HEK293 (cell line): ENCODE data around the gene IFIT2.

ENCODE experiments used
- ZNF423 ChIP-seq: fragments of 450-650 bp; formaldehyde crosslinking; IDR thresholded peaks from 2 replicates; pipeline ENCODE4 v1.5.1; 2016; ENCODE audit warnings: missing biosample characterization, missing genetic modification characterization
- TF ChIP-seq, protein P1 (sequence below): sonication (generic); formaldehyde crosslinking; IDR thresholded peaks from 2 replicates; pipeline ENCODE4 v1.8.1; 2022; ENCODE audit warnings: mild to moderate bottlenecking, moderate library complexity, missing genetic modification reagents

DNA sequence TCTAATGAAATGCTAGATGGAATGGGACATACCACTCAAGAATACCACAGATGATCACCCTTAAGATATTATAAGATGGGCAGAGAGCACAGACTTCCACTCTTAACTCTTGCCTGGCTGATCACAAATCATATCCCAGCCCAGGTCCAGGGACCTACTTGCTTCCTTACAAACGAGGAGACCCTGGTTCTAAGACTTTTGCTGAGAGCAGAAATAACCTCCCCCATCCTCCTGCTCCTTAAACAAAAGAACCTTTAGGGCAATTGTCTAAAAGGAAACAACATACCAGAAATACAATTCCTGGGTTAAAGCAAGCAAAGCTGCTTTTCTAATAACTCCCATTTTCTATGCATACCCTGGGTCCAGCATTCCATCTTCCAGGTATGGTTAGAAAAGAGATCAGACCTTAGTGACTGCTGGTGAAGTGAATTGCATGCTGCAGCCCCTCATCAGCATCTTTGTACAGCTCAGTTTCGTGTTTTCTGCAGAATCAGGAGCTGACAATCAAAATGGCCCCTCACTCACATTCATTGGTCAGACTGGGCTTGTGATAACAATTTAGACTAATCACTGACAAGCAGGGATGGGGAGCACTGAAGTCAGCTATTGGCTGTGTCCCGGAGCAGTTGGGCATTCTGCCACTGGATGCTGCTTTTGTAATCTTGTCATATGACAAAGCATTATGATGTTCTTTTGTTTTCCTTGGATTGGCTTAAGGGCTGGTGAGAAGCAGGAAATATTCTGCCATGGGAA, 40.5 kb downstream of the IFIT2 start:
- TF ChIP-seq, protein P1, sequence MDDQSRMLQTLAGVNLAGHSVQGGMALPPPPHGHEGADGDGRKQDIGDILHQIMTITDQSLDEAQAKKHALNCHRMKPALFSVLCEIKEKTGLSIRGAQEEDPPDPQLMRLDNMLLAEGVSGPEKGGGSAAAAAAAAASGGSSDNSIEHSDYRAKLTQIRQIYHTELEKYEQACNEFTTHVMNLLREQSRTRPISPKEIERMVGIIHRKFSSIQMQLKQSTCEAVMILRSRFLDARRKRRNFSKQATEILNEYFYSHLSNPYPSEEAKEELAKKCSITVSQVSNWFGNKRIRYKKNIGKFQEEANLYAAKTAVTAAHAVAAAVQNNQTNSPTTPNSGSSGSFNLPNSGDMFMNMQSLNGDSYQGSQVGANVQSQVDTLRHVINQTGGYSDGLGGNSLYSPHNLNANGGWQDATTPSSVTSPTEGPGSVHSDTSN (CRISPR knock-in tag): no peak
- TF ChIP-seq ZNF423: no peak
